GM18511 (cell line): ENCODE data around the gene TBPL2.

Experiments
- ATAC-seq: cut with Tn5 transposase; IDR thresholded peaks from one replicate; pipeline ENCODE4 v1.9.1; 2021; ENCODE audit warnings: mild to moderate bottlenecking, moderate library complexity; ENCODE audit not compliant: unreplicated experiment

Gene TBPL2

DNA sequence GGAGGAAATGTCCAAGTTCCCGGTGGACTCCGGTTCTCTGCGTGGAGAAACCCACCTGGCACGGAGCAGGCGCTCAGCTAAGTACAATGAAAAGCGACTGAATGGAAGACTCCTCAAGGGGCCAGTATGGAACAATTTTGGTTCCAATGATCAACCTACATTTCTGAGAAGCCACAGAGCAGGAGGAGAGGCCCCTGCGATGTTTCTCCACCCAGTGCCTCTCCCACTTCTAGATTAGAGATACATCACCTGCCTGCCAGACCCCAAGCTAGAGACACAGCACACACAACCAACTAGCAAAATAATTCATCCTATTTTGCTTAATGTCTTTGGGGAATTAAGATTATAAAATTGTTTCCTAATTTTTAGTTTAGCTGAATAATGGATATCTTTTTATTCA is 67.6 kb downstream of the TBPL2 start:
- ATAC-seq = no peak

DNA sequence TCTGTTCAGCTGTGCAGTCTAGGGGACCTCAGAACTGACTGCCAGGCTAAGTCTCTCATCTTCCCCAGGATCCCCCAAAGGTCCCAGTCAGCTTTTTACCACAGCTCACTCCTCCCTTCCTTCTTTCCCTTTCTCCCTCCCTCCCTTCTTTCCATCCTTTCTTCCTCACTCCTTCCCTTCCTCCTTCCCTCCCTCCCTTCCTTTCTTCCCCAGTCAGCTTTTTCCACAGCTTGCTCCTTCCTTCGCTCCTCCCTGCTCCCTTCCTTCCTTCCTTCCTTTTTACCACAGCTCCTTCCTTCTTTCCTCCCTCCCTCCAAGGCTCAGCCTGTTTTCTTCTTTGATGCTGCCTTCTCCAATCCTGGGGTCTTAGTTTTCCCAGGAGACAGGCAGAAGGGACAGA is 68.0 kb downstream of the TBPL2 start:
- no peak for ATAC-seq

DNA sequence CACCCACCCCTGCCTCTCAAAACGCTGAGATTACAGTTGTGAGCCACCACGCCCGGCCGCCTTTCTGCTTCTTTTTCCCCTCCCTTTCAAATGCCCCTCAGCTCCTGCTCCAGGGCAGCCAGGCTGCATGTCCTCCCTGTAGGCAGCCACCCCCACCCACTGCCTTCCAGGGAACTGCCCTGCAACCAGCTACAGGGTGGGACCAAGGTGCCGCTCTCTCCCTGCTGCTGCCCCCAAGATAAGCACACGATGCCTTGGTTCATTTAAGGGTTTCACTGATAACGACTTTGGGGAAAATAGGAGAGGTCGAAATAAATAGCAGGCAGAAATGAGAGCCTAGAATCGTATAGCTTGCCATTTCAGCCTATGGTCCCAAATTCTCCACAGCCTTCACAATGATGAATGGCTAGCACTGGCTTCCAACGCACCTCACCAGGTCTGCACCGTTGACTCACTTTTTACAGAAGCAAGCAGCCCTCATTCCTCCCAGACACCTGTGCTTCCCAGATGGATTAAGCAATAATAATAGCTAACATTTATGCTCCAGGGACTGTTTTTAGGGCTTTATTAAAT is 69.4 kb downstream of the TBPL2 start:
- ATAC-seq = no peak

DNA sequence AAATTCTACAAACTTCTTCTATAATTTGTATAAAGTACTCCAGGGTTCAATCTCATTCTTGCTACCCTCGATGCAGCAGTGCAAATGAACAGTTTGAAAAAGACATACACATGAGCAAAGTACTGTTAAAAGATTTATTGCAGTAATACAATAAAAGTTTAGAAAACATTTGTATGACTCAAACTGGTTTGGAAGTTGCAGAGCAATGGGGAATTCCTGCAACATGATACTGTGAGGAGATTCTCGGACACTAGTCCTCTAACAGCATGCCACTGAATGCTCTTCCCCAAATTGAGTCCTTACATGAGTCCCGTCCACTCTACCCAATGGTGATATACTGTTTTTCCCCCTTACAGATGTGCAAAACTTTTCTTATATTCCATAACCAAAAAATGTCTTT is 74.1 kb downstream of the TBPL2 start:
- no peak for ATAC-seq
